GM19452 (cell line): ENCODE data around the gene GTSE1.

Source experiments
- ATAC-seq: cut with Tn5 transposase; IDR thresholded peaks from one replicate; pipeline ENCODE4 v1.9.1; 2021; ENCODE audit not compliant: unreplicated experiment

Gene GTSE1

GRCh38 chr22:46274381-46274780 lies 22.3 kb upstream of the GTSE1 start:
- no peak for ATAC-seq

DNA sequence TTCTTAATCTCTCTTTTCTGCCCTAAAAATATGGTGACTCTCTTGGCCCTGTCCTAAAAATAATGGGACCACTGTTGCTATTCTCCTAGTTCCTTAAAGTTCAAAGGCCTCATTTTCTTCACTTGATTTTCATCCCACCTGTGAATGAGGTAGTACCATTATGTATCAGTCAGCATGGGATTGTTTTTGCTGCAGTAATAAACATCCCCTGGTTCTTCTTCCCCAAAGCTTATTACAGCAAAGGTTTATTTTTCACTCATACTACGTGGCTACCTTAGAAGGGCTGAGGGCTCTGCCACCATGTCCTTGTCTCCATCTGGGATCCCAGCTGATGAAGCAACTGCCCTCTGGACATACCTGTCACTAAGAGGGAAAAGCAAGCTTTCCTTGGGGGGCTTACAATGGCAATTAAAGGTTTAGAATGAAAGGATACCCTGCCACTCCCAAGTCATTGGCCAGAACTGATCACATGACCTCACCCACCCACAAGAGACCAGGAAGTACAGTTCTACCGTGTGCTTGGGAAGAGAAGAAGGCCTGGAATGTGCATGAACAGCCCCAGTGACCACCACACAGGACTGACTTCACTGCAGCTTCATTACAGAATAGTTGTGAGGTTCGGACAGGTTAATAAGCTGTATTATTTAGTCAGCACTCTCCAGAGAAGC lies 21.1 kb upstream of the GTSE1 start:
- ATAC-seq, result no peak

DNA sequence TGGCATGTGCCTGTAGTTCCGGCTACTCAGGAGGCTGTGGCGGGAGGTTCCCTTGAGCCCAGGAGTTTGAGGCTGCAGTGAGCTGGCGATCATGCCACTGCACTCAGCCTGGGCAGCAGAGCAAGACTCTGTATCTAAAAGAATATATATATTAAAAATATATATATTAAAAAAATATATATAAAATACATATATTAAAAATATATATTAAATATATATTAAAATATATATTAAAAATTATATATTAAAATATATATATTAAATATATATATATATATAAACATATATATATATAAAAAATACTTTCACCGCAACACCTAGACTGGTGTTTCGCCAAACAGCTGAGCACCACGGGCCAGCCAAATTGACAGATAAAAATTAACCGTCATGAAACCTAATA lies 20.1 kb upstream of the GTSE1 start:
- ATAC-seq, result no peak

GRCh38 chr22:46278656-46279645 lies 17.7 kb upstream of the GTSE1 start:
- ATAC-seq, result no peak

GRCh38 chr22:46280063-46280817 lies 16.4 kb upstream of the GTSE1 start:
- no peak for ATAC-seq

DNA sequence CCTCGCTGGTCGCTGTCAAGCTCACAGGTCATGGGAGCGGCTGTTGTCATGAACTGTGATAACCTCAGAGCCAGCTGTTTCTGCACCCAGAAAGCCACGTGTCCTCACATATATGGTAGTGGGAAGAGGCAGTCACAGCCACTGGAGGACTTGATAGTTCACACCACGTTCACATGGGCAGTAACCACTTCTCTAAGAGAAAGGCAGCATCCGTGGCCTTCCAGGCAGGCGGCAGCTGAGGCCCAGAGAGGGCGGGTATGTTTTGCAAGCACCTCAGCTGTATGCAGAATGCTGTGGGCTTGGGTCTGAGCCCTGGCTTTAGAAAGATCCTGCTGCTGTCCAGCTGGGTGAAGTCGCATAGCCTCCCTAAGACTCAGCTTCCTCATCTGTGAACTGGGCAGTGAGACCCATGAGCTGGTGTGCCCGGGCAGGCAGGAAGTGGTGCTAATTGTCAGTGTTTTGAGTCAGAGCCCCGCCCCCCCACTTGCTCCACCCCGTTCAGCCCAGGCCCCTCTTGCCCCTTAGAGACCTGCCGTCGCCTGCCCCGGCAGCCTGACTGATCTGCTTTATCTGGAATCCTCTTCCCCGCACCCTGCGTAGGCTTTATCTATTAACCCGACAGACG lies 15.6 kb upstream of the GTSE1 start:
- ATAC-seq, result peak; percentile 69

- ATAC-seq, result no peak
Measured at GRCh38 chr22:46281866-46282678, 14.6 kb upstream of the GTSE1 start.

- no peak for ATAC-seq
Measured at GRCh38 chr22:46286006-46286405, 10.7 kb upstream of the GTSE1 start.

- ATAC-seq, result no peak
Measured at GRCh38 chr22:46286941-46287872, 9.5 kb upstream of the GTSE1 start.

DNA sequence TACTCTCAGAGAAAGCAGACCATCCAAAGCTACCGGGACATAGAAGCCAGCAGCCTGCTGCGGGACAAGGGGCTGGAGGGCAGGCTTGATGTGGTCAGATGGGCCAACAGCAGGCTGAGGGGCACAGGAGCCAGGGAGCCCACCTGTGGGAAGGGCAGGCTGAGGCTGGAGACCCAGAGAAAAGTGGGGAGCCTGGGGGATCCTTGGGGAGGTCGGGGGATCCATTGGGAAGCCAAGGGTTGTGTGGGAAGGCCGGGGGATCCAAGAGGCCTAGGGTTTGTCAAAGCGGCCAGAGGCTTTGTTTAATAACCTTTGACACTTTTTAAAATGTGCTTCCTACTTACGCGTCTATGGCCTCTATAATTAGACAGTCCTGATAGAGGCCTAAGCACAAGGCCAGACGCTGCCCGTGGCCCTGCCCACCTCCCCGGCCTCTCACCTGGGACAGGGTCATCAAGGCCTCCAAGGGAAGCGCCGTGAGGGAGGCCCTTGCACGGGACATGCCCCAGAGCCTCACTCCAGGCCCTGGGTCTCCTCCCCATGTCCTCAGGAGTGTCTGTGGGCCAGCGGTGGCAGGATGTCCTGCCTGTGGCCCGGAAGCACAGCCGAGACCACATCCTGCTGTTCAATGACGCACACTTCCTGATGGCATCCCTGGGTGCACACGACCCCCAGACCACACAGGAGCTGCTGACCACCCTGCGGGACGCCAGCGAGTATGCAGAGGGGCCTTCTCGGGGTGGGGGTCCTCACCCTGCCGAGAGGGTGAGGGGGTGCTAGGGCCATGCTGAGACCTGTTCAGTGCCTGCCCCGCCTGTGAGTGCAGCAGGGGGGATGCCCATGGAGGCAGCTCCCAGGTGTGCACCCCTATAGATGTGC lies 8.6 kb upstream of the GTSE1 start:
- peak; percentile 77 for ATAC-seq

DNA sequence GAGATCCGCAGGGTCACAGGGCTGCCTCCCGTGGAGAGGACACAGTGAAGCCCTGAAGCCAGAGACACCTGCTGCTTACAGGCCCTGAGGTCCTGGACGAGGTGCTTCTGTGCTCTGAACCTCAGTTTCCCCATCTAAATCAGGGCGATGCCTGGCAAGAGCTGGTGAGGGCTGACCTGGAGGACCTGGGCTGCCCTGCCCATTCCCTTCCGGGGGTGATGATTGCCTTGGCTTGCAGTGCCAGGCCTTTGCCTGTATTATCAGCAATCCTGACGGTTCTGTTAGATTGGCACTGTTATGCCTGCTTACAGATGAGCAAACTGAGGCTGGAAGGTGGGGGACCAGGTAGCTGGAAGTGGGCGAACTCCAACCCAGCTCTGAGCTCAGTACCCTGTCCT lies 7.8 kb upstream of the GTSE1 start:
- ATAC-seq, result no peak

DNA sequence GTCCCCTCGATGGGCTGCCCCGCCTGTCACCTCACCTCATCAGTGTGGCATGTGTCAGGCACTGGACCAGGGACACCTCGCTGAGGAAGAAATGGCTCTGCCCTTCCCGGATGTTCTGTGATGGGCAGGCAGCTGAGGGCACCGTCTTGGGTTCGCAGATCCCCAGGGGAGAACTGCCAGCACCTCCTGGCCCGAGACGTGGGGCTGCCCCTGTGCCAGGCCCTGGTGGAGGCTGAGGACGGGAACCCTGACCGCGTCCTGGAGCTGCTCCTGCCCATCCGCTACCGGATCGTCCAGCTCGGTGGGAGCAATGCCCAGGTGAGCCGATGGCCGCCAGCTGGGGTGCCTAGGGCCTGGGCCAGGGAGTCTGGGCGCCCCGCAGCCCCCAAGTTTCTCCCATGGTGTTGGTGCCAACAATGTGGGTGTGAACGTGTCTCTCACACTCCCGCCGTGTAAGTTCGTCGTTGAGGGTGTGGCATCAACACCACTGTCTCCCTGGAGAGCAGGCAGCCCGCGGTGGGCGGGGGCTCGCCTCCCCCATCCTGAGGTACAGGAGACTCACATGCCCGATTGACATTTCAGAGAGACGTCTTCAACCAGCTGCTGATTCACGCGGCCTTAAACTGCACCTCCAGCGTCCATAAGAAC lies 7.3 kb upstream of the GTSE1 start:
- ATAC-seq, result no peak

- no peak for ATAC-seq
Measured at GRCh38 chr22:46290121-46290842, 6.4 kb upstream of the GTSE1 start.

- ATAC-seq, result no peak
Measured at GRCh38 chr22:46290843-46291785, 5.6 kb upstream of the GTSE1 start.

GRCh38 chr22:46292173-46292572 lies 4.5 kb upstream of the GTSE1 start:
- ATAC-seq, result no peak

DNA sequence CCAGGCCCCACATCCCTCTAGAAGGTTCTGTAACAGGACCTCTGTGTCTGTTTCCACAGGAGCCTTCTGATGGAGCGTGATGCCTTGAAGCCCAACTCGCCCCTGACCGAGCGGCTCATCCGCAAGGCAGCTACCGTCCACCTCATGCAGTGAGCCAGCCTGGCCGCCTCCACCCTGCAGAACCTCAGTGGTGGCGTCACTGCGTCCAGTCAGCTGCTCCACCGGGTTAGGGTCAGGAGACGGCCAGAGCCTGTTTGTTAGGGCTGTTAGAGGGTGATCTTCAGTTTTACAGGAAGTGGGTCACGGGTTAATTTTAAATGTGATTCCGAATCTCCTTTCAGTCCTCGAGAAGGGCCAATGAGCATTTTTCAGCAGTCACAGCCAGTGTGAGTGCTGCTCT lies 3.9 kb upstream of the GTSE1 start:
- no peak for ATAC-seq
